Hair follicle dermal papilla cell (primary cell): Measurements from ENCODE around the gene TCERG1L. TPM values are rescaled to one million over a fixed set of nuclear protein-coding genes. Genes with fewer than 3 reads are reported as not detected.

ENCODE experiments used
- total RNA-seq: library from RNA; depleted of rRNA; stranded (reverse); fragments of >200 nt; gene quantifications from 2 replicates; pipeline ENCODE4 v1.2.3, GENCODE V29; 2012

Gene TCERG1L
- not detected in 2 replicates for total RNA-seq

GRCh38 chr10:131311661-131312477, at the start of gene TCERG1L:
Gene TCERG1L (minus strand): TSS chr10:131311721. CDS start chr10:131311635, 86 bp downstream.

